AML-193 (cell line): Measurements from ENCODE around the gene USP48.

Source experiments
- DNase-seq, 2 experiments: peaks; one replicate each; lab custom pipeline; 2025; lab: John Stamatoyannopoulos, UW

The USP48 gene

DNA sequence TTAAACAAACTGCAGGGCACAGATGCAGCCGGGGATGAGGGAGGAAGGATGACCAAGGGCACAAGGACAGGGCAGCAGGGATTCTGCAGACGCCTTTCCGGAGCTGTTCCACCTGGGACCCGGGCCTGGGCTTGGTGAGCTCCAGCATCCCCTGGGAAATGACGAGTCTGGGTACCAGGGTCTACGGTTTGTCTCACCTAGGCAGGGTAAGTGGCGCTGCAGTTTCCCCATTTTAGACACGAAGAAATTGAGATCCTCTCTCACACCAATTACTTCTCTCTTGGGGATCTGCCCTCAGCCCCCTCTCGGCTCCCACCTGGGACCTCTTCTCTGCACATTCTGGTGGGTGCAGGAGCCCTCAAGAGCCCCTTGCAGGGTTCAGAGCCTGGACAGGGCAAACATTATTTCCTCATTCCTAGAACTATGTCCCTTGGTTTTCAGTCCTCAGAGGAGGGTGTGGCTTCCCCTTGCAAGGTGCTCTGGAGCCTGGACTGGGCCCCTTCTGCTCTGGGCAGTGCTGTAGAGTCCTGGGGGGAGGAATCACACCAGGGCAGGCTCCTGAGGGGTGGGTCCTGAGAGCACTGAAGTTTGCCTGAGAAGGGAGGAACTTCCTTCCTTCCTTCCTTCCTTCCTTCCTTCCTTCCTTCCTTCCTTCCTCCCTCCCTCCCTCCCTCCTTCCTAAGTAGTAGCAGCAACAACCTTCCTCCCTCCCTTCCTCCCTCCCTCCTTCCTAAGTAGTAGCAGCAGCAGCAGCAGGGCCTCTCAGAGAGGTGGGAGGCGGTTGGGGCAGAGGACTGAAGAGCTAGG lies 129.8 kb downstream of the USP48 start:
- DNase-seq, result no peak

GRCh38 chr1:21652101-21652936 lies 130.6 kb downstream of the USP48 start:
- no peak for DNase-seq

DNA sequence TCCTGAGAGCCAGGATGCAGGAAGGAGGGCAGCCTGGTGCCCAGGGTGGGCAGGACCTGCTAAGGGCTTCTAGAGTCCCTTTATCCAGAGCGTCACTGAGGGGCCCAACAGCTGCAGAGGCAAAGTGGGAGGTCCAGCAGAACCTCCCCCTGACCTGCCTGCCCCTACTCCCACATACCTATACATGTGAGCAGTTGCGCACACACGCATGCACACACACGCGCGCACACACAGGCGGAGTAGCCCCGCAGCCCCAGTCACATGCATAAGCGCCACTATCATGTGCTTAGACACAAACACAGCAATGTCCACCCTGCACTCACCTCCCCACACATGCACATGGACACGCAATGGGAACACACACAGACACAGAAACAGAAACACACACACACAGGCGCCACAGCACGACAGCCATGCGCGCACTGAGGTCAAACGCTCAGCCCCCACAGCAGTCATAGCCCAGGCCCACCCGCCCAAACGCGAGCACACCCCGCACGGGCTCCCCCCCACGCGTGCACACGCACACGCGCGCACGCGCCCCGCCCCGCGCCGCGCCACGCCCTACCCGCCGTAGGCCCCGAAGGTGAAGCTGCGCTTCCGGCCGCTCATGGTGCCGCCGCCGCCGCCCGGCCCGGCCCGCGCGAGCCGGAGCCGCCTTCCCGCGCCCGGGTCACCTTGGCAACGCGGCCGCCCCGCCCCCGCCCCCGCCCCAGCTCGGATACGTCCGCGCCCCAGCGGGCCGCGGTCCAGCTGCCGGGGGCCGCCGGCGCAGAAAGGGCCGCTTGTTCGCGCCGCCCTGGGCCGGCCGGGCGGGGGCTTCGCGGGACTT lies 131.5 kb downstream of the USP48 start:
- no peak for DNase-seq

- no peak for DNase-seq
Measured at GRCh38 chr1:21650400-21650799, 132.5 kb downstream of the USP48 start.

DNA sequence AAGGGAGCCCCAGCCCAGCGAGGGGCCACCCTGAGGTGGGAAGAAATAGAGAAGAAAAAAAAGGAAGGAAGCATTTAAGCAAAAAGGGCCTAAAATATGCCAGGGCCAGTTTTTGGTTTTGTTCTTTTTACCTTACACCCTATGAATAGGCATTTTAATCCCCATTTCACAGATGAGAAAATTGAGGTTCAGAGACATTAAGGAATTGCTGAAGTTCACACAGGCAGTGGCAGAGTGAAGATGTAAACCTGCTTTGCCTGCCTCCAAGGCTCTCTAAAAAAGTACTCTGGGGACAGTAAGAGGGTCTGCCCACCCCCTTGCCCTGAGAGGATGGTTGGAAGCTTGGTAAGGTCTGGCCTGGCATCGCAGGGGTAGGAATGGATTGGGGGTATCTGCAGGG lies 133.6 kb downstream of the USP48 start:
- no peak for DNase-seq

DNA sequence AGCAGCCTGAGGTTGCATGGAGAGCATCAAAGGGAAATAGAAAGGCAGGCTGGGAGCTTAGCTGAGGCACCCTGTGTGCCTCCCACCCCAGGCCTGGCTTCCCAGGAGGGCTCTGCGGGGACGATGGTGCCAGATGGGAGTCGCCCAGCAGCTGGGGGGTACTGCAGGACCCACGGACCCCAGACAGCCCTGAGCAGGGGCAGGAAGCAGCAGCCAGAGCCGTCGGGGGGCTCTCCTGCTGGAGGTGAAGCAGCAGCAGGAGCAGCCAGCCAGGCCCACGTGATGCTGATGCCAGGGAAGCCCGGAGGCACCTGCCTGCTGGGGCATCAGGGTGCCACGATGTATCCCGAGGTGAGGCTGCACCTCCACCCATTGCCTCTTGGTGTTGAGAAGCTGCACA lies 134.2 kb downstream of the USP48 start:
- no peak for DNase-seq

DNA sequence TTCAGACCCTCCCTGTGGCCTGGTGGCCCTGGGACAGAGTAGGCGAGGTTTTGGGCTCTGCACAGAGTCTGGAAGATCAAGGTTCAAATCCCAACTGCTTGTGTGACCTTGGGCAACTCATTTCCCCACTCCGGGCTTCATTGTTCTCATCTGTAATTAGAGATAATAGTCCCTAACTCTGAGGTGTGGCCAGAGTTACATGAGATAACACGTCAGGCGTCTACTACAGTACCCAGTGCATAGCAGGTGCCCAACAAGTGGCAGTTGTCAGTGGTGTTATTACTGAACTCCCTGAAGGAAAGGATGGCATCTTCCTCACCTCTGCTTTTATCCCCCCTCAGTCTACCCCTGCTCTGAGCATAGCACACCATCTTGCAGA lies 134.6 kb downstream of the USP48 start:
- no peak for DNase-seq

DNA sequence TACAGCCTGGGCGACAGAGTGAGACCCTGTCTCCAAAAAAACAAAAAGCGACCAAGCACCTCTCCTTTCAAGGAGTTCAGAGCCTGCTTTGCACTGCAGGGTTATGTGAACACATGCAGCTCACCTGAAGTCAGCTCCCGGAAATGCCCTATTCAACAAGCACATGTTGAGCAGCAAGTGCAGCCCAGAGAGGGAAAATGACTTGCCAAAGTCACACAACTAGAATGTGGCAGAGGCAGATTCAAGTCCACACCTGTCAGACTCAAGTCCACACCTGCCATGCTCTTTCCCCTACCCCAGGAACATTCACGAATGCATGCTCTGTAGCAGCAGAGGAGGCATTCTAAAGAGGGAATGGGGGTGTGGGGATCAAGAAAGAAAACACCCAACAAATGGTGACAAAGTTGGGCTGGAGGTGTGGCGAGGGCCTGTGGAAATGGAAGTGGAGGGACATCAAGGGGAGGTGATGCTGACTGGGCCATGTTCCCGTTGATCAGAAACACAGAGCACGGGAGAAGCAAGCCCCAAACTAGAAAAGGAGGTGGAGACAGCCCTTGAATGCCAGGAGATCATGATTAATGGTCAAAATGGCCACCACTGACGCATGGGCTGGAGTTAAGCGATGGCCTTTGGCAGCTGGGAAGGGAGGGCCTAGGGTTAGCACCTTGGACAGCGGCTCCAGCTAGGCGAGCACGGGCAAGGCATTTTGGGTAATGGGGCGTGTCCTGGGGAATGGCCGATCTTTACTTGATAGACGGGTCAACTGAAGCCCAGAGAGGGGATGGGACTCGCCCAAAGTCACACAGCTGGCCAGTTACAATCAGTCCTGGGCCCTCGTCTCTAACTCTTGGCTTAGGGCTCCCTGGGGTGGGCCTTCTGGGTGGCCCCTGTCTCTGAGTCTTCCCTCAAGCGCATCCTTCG lies 135.3 kb downstream of the USP48 start:
- peak in 1 of 2 experiments; percentile 20 for DNase-seq

GRCh38 chr1:21645550-21645949 lies 137.4 kb downstream of the USP48 start:
- no peak for DNase-seq

DNA sequence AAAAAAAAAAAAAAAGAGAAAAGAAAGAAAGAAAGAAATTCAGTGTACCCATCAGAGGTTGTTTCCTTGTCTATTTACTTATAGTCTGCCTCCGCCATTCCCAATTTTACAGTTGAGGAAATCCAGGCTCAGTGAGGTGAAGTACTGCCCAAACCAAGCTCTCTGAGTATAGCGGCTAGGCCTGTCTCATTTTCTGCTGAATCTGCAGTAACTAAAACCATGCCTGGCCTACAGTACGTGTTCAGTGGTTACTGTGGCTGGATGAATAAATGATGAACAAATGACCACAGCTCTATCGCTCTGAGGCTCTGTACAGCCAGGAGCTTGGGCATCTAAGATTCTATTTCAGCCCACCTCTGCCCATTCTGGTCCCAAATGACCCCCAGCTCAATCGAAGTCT lies 138.0 kb downstream of the USP48 start:
- no peak for DNase-seq

GRCh38 chr1:21644348-21644747 lies 138.6 kb downstream of the USP48 start:
- no peak for DNase-seq

GRCh38 chr1:21643624-21644023 lies 139.3 kb downstream of the USP48 start:
- DNase-seq, result no peak

DNA sequence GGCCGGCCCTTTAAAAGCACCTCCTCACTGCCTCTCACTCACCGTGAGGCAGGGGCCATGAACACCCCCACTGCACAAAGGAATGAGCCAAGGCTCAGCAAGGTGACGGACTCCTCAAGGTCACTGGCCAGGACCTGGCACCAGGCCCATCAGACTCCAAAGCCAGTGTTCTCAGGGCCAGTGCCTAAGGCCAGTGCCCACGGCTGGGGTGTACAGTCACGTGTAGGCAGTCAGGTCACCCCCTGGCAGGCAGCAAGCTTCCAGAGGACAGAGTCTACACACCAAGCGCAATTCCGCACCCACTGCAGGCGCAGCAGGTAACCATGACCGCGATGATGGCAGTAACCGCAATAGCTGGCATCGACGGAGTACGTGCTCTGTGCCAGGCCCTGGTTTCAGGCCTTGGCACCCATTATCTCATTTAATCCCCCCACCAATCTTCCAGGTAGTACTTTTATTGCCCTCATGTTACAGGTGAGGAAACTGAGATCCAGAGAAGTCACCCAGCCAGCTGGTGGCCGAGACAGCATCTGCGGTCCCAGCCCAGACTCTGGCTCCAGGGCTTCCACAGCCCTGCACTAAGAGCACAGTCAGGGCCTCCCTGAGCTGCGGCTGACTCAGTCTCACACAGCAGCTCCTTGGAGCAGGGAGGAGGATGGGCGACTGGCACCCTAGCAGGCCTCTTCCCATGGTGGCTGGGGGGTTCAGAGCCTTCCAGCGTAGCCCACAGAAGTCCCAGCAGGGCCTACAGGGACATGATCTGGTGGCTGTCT lies 140.8 kb downstream of the USP48 start:
- no peak for DNase-seq

- no peak for DNase-seq
Measured at GRCh38 chr1:21641537-21641936, 141.4 kb downstream of the USP48 start.

DNA sequence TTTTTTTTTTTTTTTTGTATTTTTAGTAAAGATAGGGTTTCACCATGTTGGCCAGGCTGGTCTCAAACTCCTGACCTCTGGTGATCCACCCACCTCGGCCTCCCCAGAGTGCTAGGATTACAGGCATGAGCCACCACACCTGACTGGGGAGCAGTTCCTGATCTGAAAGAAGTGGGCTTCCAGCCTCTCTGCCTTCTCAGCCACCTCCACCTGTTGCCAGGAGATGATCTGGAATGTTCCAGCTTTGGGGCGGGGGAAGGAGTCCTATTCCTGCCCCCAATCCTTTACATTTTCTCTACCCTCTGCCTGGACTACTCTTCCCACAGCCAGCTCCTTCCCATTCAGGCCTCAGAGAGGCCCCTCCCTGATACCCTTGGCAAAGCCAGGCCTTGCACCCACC lies 141.9 kb downstream of the USP48 start:
- no peak for DNase-seq

DNA sequence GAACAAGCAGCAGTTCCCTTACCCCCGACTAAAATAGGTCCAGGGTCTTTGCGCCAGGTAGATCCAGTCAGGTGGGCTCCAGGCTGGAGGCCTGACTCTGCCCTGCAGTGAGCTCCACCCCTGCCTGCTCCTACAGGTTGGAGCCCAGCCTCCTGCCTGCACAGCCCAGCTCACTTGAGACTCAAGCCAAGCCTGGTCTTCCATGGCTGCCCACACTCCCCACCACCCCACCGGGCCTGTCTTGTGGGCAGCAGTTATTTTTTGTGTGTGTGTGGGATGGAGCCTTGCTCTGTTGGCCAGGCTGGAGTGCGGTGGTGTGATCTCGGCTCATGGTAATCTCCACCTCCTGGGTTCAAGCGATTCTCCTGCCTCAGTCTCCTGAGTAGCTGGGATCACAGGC lies 142.3 kb downstream of the USP48 start:
- no peak for DNase-seq

- no peak for DNase-seq
Measured at GRCh38 chr1:21639594-21640041, 143.3 kb downstream of the USP48 start.

- DNase-seq, result no peak
Measured at GRCh38 chr1:21638531-21639341, 144.2 kb downstream of the USP48 start.

DNA sequence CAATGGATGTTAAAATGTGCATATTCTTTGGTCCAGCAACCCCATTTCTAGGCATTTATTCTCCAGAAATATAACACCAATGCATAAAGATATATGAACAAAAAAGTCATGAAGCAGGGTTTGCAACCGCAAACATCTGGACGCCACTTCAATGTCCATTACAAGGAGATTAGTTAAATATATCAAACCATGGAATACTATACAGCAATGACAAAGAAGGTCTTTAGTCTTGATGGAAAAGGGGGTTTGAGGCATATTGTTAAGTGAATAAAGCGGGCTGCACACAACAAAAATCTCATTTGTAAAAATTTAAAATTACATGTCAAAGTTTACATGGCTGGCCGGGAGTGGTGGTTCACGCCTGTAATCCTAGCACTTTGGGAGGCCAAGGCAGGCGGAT lies 145.4 kb downstream of the USP48 start:
- no peak for DNase-seq

GRCh38 chr1:21636029-21636428 lies 146.9 kb downstream of the USP48 start:
- DNase-seq, result no peak
